Measurements from ENCODE around the gene PAGE5. TPM values are rescaled to one million over a fixed set of nuclear protein-coding genes. Genes with fewer than 3 reads are reported as not detected.

The PAGE5 gene
- total and polyA plus RNA-seq, 7 donors, result not detected

DNA sequence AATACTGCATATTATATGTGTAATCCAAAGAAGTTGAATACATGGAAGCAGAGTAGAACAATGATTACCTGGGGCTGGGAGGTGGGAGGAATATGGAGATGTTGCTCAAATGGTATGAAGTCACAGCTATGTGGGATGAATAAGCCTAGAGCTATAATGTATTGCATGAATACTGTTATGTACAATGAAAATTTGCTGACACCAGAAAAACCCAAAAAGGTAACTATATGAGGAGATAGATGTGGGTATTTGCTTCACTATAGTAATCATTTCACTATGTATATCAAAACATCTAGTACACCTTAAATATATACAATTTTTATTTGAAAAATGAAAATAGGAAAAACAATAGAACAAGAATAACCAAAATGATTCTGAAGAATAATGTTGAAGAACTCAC lies 33.4 kb downstream of the PAGE5 start:
- Histone ChIP-seq H3K4me1 (no peaks in the 10 kb centered on the region), H3K9me3 (no peaks in the 10 kb centered on the region), H3K27me3 (no peaks in the 10 kb centered on the region), H3K4me3 (no peak overlapping the region), H3K27ac (no peak overlapping the region), H3K36me3 (no peaks in the 10 kb centered on the region)
- TF ChIP-seq, protein P1, sequence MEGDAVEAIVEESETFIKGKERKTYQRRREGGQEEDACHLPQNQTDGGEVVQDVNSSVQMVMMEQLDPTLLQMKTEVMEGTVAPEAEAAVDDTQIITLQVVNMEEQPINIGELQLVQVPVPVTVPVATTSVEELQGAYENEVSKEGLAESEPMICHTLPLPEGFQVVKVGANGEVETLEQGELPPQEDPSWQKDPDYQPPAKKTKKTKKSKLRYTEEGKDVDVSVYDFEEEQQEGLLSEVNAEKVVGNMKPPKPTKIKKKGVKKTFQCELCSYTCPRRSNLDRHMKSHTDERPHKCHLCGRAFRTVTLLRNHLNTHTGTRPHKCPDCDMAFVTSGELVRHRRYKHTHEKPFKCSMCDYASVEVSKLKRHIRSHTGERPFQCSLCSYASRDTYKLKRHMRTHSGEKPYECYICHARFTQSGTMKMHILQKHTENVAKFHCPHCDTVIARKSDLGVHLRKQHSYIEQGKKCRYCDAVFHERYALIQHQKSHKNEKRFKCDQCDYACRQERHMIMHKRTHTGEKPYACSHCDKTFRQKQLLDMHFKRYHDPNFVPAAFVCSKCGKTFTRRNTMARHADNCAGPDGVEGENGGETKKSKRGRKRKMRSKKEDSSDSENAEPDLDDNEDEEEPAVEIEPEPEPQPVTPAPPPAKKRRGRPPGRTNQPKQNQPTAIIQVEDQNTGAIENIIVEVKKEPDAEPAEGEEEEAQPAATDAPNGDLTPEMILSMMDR (IDR thresholded peaks at IDR 0.05), result no peak
- no peak for TF ChIP-seq POLR2A (IDR thresholded peaks at IDR 0.05)
- TF ChIP-seq POLR2AphosphoS5 (IDR thresholded peaks at IDR 0.05), result no peak
- TF ChIP-seq EP300 (IDR thresholded peaks at IDR 0.05), result no peak
- no peak for DNase-seq
- intact Hi-C loops (cut with DNase I), result no loop called here

DNA sequence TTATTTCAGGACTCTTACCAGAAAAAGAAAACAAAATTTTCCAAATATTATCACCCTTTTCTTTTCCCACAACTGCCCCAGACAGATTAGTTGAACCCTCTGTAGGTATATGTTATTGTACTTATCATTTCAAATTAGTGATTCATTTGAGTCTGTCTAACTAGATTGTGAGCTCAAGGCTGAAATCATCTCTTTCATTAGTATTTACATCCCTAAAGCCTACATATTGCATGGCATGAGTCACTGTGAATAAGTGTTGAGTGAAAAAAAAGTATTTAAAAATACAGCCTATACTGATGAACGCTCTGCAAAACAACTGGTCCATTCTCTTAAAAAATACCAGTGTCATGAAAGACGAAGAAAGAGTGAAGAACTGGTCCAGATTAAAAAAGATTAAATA lies 40.7 kb downstream of the PAGE5 start:
- DNase-seq, result no peak
- no peaks in the 10 kb centered on the region for H3K36me3 ChIP-seq
- TF ChIP-seq POLR2A (IDR thresholded peaks at IDR 0.05), result no peak
- TF ChIP-seq POLR2AphosphoS5 (IDR thresholded peaks at IDR 0.05), result no peak
- TF ChIP-seq, protein P1 (IDR thresholded peaks at IDR 0.05), result no peak
- no peak for TF ChIP-seq EP300 (IDR thresholded peaks at IDR 0.05)
- H3K4me1 ChIP-seq, result no peaks in the 10 kb centered on the region
- intact Hi-C loops (cut with DNase I), result no loop called here
- no peaks in the 10 kb centered on the region for H3K9me3 ChIP-seq
- H3K27ac ChIP-seq, result no peak overlapping the region
- H3K27me3 ChIP-seq, result no peaks in the 10 kb centered on the region
- H3K4me3 ChIP-seq, result no peak overlapping the region
- 83 to 94% methylated on average over 2 of the region's 2 CpGs for WGBS, 2 donors

DNA sequence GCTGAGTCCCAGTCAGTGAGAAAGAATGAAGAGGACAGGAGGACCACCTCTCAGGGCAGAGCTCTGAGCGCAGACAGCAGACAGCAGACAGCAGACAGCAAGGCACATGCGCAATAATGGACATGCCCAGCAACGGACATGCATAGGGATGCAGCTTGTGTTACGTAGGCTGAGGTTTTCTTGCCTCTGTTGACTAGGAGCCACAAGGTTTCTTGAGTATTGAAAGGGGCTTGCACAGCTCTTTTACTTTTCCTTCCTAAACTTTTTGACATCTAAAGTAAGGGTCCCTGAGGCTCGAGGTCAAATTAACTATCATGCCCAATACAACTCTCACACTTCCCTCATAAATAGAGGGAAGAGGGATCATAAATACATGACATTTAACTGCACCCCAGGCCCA lies 44.7 kb downstream of the PAGE5 start, which contains the start of gene PAGE3:
PAGE3 (minus strand) TSS at position 101 of the 400 bp plus-strand sequence. CDS start 1,013 bp downstream, outside the sequence.
- Histone ChIP-seq H3K27me3 (no peaks in the 10 kb centered on the region), H3K4me3 (no peak within 1 kb of the TSS), H3K27ac (no peak within 1 kb of the TSS), H3K36me3 (no peaks in the 10 kb centered on the region), H3K4me1 (no peaks in the 10 kb centered on the region), H3K9me3 (no peaks in the 10 kb centered on the region)
- WGBS, 2 donors, result 81 to 84% methylated on average over 5 of the region's 5 CpGs
- DNase-seq, result no peak
- no peak for TF ChIP-seq POLR2A (IDR thresholded peaks at IDR 0.05)
- no peak for TF ChIP-seq POLR2AphosphoS5 (IDR thresholded peaks at IDR 0.05)
- no peak for TF ChIP-seq EP300 (IDR thresholded peaks at IDR 0.05)
- TF ChIP-seq, protein P1 (IDR thresholded peaks at IDR 0.05), result no peak
- intact Hi-C loops (cut with DNase I), result no loop called here

Other genes starting within 250 kb of the PAGE5 start
- gene PFKFB1, start 226.2 kb upstream of the PAGE5 start, total RNA-seq, result 1 to 10 TPM in 1 of 4 donors, under 1 TPM in 2, not detected in 1; 0.49 to 1.1 (median 0.55) TPM
- gene PFKFB1, start 226.2 kb upstream of the PAGE5 start, polyA plus RNA-seq, result under 1 TPM in 1 of 3 donors, not detected in 2; 0.44 TPM
- gene APEX2, start 220.0 kb upstream of the PAGE5 start, total RNA-seq, result 1 to 10 TPM; 3.9 to 5.7 (median 4.6) TPM
- gene APEX2, start 220.0 kb upstream of the PAGE5 start, polyA plus RNA-seq, result 10 to 100 TPM; 12.6 to 18.7 (median 17.7) TPM
- not detected for gene ALAS2, start 189.4 kb upstream of the PAGE5 start, total RNA-seq
- not detected for gene ALAS2, start 189.4 kb upstream of the PAGE5 start, polyA plus RNA-seq
- not detected for gene PAGE2B, start 145.3 kb upstream of the PAGE5 start, total RNA-seq
- gene PAGE2B, start 145.3 kb upstream of the PAGE5 start, polyA plus RNA-seq, result not detected
- not detected for gene PAGE2, start 131.3 kb upstream of the PAGE5 start, total RNA-seq
- gene PAGE2, start 131.3 kb upstream of the PAGE5 start, polyA plus RNA-seq, result not detected
- gene PAGE3, start 44.6 kb downstream of the PAGE5 start, total RNA-seq, result not detected
- not detected for gene PAGE3, start 44.6 kb downstream of the PAGE5 start, polyA plus RNA-seq
- gene MAGEH1, start 231.8 kb downstream of the PAGE5 start, total RNA-seq, result 10 to 100 TPM; 27.3 to 39.8 (median 32.4) TPM
- gene MAGEH1, start 231.8 kb downstream of the PAGE5 start, polyA plus RNA-seq, result 10 to 100 TPM in 1 of 3 donors, 1 to 10 TPM in 2; 2.5 to 16.6 (median 5.4) TPM

Data from sigmoid colon (tissue), 7 donors.